ENCODE measurements around the gene R3HDM2.

R3HDM2 gene

GRCh38 chr12:57212701-57213057 lies 218.2 kb downstream of the R3HDM2 start:
- DNase-seq, result no peak

GRCh38 chr12:57211791-57212700 lies 218.8 kb downstream of the R3HDM2 start:
- DNase-seq, result no peak

GRCh38 chr12:57210926-57211692 lies 219.7 kb downstream of the R3HDM2 start:
- DNase-seq, result no peak

- no peak for DNase-seq
These were observed 220.4 kb downstream of the R3HDM2 start for GRCh38 chr12:57210461-57210860.

GRCh38 chr12:57209916-57210315 lies 220.9 kb downstream of the R3HDM2 start:
- no peak for DNase-seq

- no peak for DNase-seq
These were observed 222.1 kb downstream of the R3HDM2 start for GRCh38 chr12:57208631-57209282.

- DNase-seq, result no peak
These were observed 222.9 kb downstream of the R3HDM2 start for GRCh38 chr12:57207731-57208630.

- no peak for DNase-seq
These were observed 224.9 kb downstream of the R3HDM2 start for GRCh38 chr12:57205931-57206330.

- no peak for DNase-seq
These were observed 225.7 kb downstream of the R3HDM2 start for GRCh38 chr12:57205186-57205585.

GRCh38 chr12:57204454-57204853 lies 226.4 kb downstream of the R3HDM2 start:
- no peak for DNase-seq

- no peak for DNase-seq
These were observed 227.1 kb downstream of the R3HDM2 start for GRCh38 chr12:57203791-57204190.

Measured in GDM1 (cell line).